Hepatocyte (in vitro differentiated cells): ENCODE data around the gene SDK1.

Experiments used
- EZH2 ChIP-seq: fragments of 200-600 bp; sonication (generic); IDR thresholded peaks from 2 replicates; pipeline ENCODE4 v1.6.1; 2016; ENCODE audit warnings: antibody characterized with exemption, mild to moderate bottlenecking, borderline replicate concordance
- TF ChIP-seq, protein P1 (sequence below): fragments of 200-600 bp; sonication (generic); IDR thresholded peaks from 2 replicates; pipeline ENCODE4 v1.5.1; 2016; ENCODE audit warnings: antibody characterized with exemption, mild to moderate bottlenecking; ENCODE audit not compliant: poor library complexity

DNA sequence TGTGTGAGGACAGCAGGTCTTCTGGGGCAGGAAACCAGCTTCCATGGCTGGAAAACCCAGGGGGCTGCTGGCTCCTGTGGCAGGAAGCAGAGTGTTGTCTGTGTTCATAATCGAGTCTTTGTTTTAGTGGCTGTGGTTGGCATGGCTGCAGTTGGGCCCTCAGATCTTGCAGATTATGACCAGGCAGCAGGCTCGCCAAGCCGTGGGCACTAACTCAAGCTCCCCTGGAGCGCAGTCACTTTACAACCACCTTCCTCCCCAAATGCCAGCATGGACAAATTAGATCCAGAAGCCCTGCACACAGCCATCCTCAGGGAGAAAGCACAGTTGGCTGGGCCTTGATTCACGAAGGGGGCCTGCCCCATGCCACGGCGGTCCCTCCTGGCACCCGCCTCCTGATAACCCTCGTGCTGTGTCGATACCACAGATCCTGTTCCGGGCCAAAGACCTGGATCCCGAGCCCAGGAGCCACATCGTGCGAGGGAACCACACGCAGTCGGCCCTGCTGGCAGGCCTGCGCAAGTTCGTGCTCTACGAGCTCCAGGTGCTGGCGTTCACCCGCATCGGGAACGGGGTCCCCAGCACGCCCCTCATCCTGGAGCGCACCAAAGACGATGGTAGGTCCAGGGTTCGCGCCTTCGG is 828.5 kb downstream of the SDK1 start:
- TF ChIP-seq, protein P1, sequence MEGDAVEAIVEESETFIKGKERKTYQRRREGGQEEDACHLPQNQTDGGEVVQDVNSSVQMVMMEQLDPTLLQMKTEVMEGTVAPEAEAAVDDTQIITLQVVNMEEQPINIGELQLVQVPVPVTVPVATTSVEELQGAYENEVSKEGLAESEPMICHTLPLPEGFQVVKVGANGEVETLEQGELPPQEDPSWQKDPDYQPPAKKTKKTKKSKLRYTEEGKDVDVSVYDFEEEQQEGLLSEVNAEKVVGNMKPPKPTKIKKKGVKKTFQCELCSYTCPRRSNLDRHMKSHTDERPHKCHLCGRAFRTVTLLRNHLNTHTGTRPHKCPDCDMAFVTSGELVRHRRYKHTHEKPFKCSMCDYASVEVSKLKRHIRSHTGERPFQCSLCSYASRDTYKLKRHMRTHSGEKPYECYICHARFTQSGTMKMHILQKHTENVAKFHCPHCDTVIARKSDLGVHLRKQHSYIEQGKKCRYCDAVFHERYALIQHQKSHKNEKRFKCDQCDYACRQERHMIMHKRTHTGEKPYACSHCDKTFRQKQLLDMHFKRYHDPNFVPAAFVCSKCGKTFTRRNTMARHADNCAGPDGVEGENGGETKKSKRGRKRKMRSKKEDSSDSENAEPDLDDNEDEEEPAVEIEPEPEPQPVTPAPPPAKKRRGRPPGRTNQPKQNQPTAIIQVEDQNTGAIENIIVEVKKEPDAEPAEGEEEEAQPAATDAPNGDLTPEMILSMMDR = no peak
- TF ChIP-seq EZH2 = no peak
